Kidney (tissue), 14 donors: ENCODE results near the gene TAF7. TPM values are rescaled to one million over a fixed set of nuclear protein-coding genes. Genes with fewer than 3 reads are reported as not detected.
"Not testable (repeated sequence)": the region's sequence is repeated elsewhere in the genome, so short reads cannot be mapped to it uniquely, and the experiment has no call there.

Experiments used
- DNase-seq, 5 donors: peaks; one replicate each; pipeline ENCODE4 v3.0.0-alpha.2; 2013 to 2020
- FAIRE-seq: peaks from 2 replicates; lab custom pipeline; 2012; peaks lifted over from hg19 to GRCh38; lab: Jason Lieb, UNC
- H3K27ac ChIP-seq, 2 donors: one replicate each; pipeline ENCODE4 v1.7.0; 2013; ENCODE audit warnings: low read depth in 2 of 2, low read length in 2 of 2, inconsistent platforms in 1 of 2
- H3K27me3 ChIP-seq: one replicate; pipeline ENCODE4 v1.7.1; 2013; ENCODE audit warnings: low read length, inconsistent platforms; ENCODE audit not compliant: control insufficient read depth, insufficient read depth
- H3K36me3 ChIP-seq, 3 donors: one replicate each; pipeline versions ENCODE4 v1.7.0 to v1.7.1; 2013; ENCODE audit warnings: low read length in 3 of 3, control low read depth in 1 of 3, inconsistent platforms in 1 of 3; ENCODE audit not compliant: insufficient read depth in 3 of 3, control insufficient read depth in 2 of 3
- H3K4me1 ChIP-seq, 3 donors: one replicate each; pipeline versions ENCODE4 v1.7.0 to v1.7.1; 2013; ENCODE audit warnings: low read length in 3 of 3, inconsistent platforms in 1 of 3, low read depth in 1 of 3; ENCODE audit not compliant: control insufficient read depth in 2 of 3, insufficient read depth in 2 of 3
- H3K4me3 ChIP-seq, 3 donors: one replicate each; pipeline versions ENCODE4 v1.7.0 to v1.8.1; 2013; ENCODE audit warnings: low read length in 3 of 3, control low read depth in 1 of 3, inconsistent platforms in 1 of 3
- H3K9ac ChIP-seq, 3 donors: one replicate each; pipeline versions ENCODE4 v1.7.0 to v1.7.1; 2013; ENCODE audit warnings: low read length in 3 of 3, control low read depth in 1 of 3, inconsistent platforms in 1 of 3
- H3K9me3 ChIP-seq, 3 donors: one replicate each; pipeline versions ENCODE4 v1.7.0 to v1.7.1; 2013; ENCODE audit warnings: low read length in 3 of 3, control low read depth in 1 of 3, inconsistent platforms in 1 of 3; ENCODE audit not compliant: control insufficient read depth in 2 of 3, insufficient read depth in 1 of 3
- intact Hi-C: fragments of 100-400 bp; cut with DNase I; formaldehyde crosslinking; loops from one replicate; pipeline ENCODE4 v1.11.1; 2022
- polyA plus RNA-seq: library from polyadenylated mRNA; stranded (reverse); fragments of 350-450 nt; fragmentation: Illumina TruSeq; extraction: RNeasy Lipid Tissue Mini Kit (QIAGEN cat#74804); gene quantifications from one replicate; pipeline ENCODE4 v1.2.3, GENCODE V29; 2014; ENCODE audit warnings: low read depth, low replicate concordance; ENCODE audit not compliant: insufficient read depth
- total RNA-seq: library from RNA; stranded (reverse); fragmentation: NEBNext Ultra II Directional; extraction: Animal tissue kit (Norgen Biotek cat#: 25700); gene quantifications from one replicate; pipeline ENCODE4 v1.2.1, GENCODE V29; 2021
- TF ChIP-seq, protein P1 (sequence below): IDR thresholded peaks from 3 replicates; pipeline ENCODE4 v1.5.1; 2012; ENCODE audit warnings: mild to moderate bottlenecking, moderate library complexity, borderline replicate concordance; ENCODE audit not compliant: insufficient read depth; ENCODE audit errors: extremely low read depth
- donor health status: control.
- donor health status: control.
- donor health status: control.
- donor health status: control.
- donor health status: control.
- donor health status: DM: yes; HTN: yes; CAD: no.
- donor health status: Normal renal cell carcinoma (clear cell type).

The TAF7 gene
- total and polyA plus RNA-seq, 2 donors from 2014 or later, result 71.3 to 73.5 TPM

DNA sequence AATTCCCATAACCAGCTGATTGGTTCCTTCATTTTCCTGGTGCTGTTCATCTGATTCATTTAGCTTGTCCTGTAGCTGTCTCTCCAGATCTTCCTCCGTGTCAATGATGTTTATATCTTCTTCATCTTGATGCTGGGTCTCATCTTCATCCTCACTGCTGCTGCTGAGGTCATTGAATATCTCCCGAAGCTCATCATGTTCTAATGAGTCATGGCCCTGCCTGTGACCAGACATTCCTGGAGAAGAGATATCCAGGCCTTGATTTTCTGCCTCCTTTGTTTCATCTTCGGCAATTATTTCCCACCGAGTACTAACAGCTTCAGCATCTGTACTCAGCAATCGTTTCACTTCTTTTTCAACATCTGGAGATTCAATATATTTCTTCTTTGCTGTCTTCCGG lies 1.4 kb downstream of the TAF7 start:
- TF ChIP-seq, protein P1, sequence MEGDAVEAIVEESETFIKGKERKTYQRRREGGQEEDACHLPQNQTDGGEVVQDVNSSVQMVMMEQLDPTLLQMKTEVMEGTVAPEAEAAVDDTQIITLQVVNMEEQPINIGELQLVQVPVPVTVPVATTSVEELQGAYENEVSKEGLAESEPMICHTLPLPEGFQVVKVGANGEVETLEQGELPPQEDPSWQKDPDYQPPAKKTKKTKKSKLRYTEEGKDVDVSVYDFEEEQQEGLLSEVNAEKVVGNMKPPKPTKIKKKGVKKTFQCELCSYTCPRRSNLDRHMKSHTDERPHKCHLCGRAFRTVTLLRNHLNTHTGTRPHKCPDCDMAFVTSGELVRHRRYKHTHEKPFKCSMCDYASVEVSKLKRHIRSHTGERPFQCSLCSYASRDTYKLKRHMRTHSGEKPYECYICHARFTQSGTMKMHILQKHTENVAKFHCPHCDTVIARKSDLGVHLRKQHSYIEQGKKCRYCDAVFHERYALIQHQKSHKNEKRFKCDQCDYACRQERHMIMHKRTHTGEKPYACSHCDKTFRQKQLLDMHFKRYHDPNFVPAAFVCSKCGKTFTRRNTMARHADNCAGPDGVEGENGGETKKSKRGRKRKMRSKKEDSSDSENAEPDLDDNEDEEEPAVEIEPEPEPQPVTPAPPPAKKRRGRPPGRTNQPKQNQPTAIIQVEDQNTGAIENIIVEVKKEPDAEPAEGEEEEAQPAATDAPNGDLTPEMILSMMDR, result no peak
- H3K4me3 ChIP-seq, result peak overlapping the region; percentile 23 to 96 (median 88)
- no peaks in the 10 kb centered on the region for H3K27me3 ChIP-seq
- H3K9ac ChIP-seq, result no peak overlapping the region
- peaks cover 0 to 3% (median 2%) of the 10 kb centered on the region in 3 donors for H3K4me1 ChIP-seq
- no peak overlapping the region for H3K27ac ChIP-seq
- peaks cover 0 to 12% (median 11%) of the 10 kb centered on the region in 3 donors for H3K36me3 ChIP-seq
- intact Hi-C loops, result no loop called here
- peaks cover 17 to 61% (median 49%) of the 10 kb centered on the region in 3 donors for H3K9me3 ChIP-seq
- no peak for FAIRE-seq
- DNase-seq, result no peak

DNA sequence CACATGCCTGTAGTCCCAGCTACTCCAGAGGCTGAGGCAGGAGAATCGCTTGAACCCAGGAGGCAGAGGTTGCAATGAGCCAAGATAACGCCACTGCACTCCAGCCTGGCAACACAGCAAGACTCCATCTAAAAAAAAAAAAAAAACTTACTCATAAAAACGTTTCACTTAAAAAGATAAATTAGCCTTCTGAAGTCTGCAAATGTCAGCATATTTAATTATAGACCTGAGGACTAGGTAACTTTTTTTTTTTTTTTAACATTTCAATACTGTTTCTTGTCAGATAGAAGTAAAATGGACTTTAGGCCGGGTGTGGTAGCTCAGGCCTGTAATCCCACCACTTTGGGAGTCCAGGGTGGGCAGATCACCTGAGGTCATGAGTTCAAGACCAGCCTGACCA lies 3.6 kb downstream of the TAF7 start:
- Histone ChIP-seq H3K36me3 (peaks cover 0 to 12% (median 11%) of the 10 kb centered on the region in 3 donors), H3K9me3 (peaks cover 17 to 80% (median 54%) of the 10 kb centered on the region in 3 donors)
- intact Hi-C loops, H3K4me1 ChIP-seq, FAIRE-seq, H3K4me3 ChIP-seq, H3K27ac ChIP-seq, DNase-seq, H3K9ac ChIP-seq, H3K27me3 ChIP-seq: not testable (repeated sequence)

DNA sequence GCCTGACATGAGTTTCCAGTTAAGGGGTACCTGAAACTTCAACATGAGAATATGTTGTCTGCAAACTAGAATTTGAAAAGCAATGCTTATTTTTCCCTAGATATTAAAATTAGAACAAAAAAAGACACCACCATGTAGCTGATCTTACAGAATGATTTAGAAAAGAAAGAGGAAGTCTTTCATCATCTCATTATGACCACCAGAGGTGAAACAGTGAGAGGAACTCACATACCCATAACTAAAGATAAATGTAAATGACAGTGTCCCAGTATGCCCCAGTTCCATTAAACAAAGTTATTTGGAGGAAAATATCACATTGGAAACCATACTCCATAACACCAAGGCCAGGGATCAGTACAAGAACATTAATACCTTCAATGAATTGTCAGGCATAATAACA lies 6.9 kb downstream of the TAF7 start:
- no peaks in the 10 kb centered on the region for H3K4me1 ChIP-seq
- peaks cover 4 to 76% (median 43%) of the 10 kb centered on the region in 3 donors for H3K9me3 ChIP-seq
- intact Hi-C loops, result no loop called here
- no peak overlapping the region for H3K4me3 ChIP-seq
- no peak for DNase-seq
- no peak for FAIRE-seq
- H3K36me3 ChIP-seq, result peaks cover 0 to 6% (median 3%) of the 10 kb centered on the region in 3 donors
- no peak overlapping the region for H3K9ac ChIP-seq
- no peaks in the 10 kb centered on the region for H3K27me3 ChIP-seq
- H3K27ac ChIP-seq, result no peak overlapping the region
- TF ChIP-seq, protein P1, result no peak

DNA sequence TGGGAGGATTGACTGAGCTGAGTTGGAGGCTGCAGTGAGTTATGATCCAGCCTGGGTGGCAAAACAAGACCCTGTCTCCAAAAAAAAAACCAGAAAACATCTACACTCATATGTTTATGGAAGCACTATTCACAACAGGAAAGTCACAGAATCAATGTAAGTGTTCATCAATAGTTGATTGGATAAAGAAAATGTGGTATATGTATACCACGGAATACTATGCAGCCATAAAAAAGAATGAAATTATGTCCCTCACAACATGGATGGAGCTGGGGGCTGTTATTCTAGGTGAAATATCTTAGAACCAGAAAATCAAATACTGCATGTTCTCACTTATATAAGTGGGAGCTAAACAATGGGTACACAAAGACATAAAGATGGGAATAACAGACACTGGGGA lies 14.0 kb downstream of the TAF7 start:
- TF ChIP-seq, protein P1, result no peak
- peaks cover 0 to 65% (median 3%) of the 10 kb centered on the region in 3 donors for H3K9me3 ChIP-seq
- H3K36me3 ChIP-seq, result no peaks in the 10 kb centered on the region
- no peak for FAIRE-seq
- intact Hi-C loops, result no loop called here
- DNase-seq, result no peak
- no peak overlapping the region for H3K9ac ChIP-seq
- H3K27me3 ChIP-seq, result no peaks in the 10 kb centered on the region
- no peak overlapping the region for H3K4me3 ChIP-seq
- H3K27ac ChIP-seq, result no peak overlapping the region
- no peaks in the 10 kb centered on the region for H3K4me1 ChIP-seq
